Ramos (cell line): Measurements from ENCODE around the gene PKD2L1.
"Not testable (repeated sequence)": the region's sequence is repeated elsewhere in the genome, so short reads cannot be mapped to it uniquely, and the experiment has no call there.

Experiments
- in situ Hi-C: fragments of 300-500 bp; cut with MboI; formaldehyde crosslinking; loops from one replicate; pipeline ENCODE4 v1.14.3; 2022; ENCODE audit warnings: low sequenced_read_pairs; ENCODE audit not compliant: unreplicated experiment

PKD2L1 gene

DNA sequence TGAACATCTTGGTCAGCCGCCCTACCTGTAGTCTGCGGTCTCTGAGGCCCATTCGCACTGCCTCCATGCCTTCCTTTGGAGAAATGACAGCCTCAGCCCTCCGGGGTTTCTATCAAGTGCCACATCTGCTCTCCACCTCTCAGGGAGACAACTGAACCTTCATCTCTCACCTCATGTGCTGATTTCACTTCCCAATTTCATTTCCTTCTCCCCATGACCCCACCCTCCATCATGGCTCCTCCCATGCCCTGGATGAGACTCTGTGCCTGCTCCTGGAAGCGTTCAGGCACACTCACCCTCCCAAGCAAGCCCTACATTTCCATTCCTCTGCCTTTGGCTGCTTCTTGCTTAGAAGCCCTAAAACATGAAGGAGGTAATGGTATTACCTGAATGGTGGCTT lies 9.2 kb upstream of the PKD2L1 start:
- in situ Hi-C loops, result loop anchor here (5.0 to 10.0 kb wide), 2 partner anchors 93 to 176 kb away; partner anchors contain the start of gene SEC31B

DNA sequence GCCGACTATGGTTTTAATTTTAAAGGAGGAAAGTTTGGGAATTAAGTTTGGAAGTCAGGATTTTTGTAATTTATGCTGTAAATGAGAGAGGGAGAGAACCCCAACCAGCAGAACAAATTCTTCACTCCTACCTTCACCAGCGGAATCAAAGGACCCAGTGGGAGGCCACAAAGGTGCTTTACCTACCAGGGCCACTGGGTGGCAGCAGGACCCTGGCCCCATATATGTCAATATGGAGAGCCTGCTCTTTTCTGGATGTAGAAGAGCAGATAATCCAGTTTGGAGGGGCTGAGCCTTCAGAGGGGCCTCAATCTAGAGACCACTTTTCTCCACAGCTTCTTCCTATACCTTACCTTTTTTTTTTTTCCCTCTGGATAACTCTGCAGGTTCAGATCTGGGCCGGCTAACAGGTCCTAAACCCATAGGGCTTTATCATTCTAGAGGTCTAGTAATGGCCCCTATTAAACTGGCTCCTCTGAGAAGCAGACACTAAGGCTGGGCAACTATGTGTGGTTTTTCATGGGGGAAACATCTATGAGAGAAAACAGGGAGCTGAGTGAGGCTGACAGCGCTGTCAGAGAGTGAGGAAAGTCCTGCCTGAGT lies 8.5 kb upstream of the PKD2L1 start:
- in situ Hi-C loops, result loop anchor here (5.0 to 10.0 kb wide), 2 partner anchors 94 to 176 kb away; partner anchors contain the start of gene SEC31B

DNA sequence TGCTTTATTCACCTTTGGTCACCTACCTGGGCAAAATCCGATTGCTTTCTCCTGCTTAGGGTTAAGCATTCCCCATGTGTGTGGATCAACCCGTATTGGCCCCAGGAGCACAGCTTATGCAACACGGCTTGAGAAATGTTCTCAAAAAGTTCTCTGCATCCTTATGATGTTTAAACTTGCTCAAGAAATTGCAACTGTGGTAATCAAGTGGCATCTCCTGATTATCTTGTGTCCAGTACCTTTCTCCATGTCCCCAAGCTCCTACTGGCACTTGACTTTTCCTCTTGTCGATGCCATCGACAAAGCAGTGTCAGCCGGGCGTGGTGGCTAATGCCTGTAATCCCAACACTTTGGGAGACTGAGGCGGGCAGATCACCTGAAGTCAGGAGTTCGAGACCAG lies 4.7 kb upstream of the PKD2L1 start:
- in situ Hi-C loops, result loop anchor here (5.0 to 10.0 kb wide), 2 partner anchors 98 to 180 kb away; partner anchors contain the start of gene SEC31B

DNA sequence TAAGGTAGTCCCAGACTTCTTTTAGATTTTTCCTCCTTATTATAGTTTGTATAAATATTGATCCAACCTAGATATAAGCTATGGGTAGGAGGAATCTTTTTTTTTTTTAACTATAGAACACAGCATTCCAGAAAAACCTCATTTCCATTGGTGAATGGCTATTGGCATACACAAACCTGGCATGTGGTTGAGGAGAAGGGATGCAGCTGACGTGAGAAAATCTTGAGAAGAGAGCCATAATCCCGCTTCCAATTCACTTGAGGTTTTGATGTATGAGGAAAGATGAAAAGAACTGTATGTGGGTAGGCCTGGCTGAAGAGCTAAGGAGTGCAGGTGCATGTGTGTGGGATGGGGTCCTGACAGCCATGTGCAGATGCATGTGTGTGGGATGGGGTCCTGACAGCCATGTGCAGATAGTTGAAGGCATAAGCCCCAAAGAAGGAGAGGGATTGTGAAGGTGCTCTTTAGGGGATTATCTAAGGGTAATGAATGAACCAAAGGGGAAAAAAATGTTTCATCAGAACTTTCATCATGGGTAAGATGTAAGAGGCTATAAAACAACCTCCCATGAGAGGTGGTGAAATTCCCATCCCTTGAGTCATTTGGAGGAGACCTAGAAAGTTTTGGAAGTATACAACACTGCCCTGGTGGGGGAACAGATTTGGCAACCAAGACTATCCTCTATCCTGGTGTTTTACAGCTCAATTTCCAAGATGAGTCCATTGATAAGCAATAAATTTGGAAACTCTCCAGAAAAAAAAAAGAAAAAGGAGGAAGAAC lies 3.8 kb upstream of the PKD2L1 start:
- in situ Hi-C loops, result loop anchor here (10.0 kb wide), 1 partner anchor 181 kb away; the partner anchor contains the start of gene SEC31B

DNA sequence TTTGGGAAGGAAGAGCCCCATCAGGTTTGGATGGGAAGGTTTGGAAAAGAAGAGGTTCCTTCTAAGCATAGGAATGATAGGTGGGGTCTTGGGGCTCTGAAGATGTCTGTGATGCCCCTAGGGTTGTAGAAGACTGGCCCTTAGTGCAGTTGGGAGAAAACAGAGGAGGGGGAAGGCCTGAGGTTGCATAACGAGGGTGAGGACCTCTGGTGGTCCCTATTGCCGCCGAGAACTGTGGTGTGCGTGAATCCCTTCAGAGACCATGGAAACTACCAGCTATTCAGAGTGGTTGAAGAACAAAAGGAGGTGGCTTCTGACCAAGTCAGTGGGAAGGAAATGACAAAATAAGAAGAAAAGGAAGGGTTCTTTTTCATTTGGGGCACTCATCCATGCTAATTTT lies 3.1 kb upstream of the PKD2L1 start:
- in situ Hi-C loops, result loop anchor here (10.0 kb wide), 1 partner anchor 182 kb away; the partner anchor contains the start of gene SEC31B

DNA sequence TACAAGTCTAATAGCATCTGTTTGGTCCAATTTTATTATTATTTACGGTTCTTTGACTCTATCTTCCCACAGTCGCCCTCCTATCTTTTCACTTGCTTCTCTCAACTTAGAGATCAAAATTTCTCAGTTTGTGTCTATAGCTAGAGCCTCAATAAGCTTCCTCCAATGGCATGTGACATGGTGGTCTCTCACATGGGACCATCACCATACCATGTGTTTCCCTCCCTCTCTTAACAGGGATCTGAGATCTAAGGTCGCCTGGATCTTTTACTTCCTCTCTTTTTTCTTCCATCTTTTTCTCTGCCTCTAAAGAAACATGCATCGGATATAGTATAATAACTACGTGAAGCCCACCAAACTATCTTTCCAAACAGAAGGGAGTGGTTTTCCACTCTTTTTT lies 1.8 kb downstream of the PKD2L1 start:
- in situ Hi-C loops, result no loop called here

DNA sequence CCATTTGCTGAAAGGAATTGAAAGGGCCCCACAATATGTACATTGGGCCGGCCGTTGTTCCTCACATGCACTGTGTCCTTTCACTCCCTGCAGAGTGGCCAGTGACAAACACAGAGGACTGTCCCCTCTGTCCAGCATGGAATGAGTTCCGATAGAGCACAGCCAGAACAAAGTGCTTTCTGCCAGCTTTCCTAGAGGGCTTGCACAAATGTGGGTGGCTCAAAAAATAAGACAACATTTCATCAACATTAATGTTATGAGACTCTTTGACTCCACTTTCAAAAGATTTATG lies 2.4 kb downstream of the PKD2L1 start:
- in situ Hi-C loops, result no loop called here

DNA sequence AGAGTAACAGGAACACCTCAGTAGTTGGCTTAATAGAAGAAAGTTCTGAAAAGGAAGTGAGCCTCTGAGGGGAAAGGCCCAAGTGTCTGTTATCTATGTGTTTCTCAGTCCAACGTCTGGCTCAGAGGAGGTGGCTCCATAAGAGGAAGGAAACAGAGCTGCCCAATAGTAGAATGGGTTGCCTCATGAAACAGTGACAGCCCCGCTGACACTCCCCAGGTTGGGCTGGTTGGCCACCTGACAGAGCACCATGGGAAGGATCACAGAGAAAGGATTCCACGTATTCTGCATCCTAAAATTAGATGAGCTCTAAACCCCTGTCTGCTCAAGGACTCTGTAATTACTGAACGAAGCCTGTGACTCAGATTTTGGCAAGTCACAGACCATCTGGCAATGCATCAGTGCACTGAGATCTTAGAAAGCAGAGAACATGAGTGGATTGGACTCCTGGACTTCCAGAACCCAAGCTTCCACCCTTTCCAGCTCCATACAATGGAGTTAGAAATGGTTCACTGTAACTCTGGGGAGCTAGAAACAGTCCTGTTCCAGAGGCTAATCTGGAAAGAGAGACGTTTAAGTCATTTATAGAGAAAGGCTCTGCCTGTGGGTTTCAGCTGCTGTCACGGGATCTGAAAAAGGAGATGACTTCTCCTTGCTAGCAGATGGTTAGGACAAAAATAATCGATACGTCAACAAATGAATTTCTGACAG lies 2.9 kb downstream of the PKD2L1 start:
- in situ Hi-C loops, result no loop called here

DNA sequence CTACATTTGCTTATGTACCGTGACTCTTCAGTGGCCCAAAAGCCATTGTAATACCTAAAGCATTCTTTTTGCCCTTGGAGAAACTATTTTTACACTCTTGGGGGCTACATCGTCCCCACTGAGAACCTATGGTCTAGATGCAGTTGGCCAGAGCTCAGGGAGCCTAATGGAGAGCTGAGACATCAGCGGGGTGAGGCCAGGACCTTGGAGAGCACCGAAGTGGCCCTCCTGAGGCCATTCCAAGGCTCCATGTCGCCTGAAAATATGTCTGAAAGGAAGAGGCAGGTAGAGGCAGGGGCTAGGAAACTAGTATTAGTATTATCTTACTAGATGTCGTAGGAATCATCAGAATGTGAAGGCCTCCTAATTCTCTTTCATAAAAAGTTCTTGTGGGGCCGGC lies 4.9 kb downstream of the PKD2L1 start:
- in situ Hi-C loops, result no loop called here

DNA sequence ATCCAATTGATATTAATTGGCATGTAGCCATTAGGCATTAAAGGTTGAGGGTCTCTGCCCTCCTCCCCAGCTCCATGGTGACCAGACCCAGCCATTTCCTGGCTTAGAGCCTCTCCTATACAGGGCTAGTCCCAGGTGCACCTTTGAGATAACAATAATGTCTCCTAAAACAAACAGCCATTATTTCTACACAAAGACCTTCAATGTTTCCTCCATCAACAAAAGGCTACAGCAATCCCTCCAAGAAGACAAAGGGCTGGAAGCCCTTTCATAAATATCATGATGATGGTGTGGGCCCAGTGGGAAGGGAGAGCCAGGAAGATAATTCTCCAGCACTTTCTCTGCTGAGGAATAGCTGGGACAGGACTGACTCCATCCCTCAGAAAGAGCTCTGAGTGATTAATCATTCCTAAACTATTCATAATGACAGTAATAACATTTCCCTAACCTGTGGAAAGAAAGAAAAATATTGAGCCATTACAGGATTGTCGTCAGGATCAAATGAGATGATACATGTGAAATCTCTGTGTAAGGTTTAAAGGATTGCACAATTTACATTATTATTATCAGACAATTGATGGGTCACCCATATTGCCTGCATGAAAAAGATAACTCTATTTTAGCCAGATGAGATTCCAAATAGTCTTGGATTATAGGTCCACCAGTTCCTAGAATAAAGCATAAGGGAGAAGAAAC lies 10.2 kb downstream of the PKD2L1 start:
- in situ Hi-C loops, result no loop called here

DNA sequence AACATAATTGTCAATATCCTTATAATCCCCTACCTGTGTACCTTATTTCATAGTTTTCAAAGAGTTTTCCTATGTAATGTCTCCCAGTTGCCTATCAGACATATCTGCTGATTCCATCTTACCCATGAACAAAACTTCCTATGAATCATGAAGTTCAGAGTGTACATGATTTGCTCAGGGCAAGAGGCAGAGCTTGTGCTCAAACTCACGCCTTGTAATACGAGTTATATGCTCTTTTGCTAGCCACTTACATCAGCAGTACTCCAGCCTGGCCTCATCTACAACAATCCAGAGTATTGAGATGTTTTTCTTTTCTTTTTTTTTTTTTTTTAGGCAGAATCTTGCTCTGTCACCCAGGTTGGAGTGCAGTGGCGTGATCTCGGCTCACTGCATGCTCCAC lies 11.8 kb downstream of the PKD2L1 start:
- in situ Hi-C loops, result no loop called here

DNA sequence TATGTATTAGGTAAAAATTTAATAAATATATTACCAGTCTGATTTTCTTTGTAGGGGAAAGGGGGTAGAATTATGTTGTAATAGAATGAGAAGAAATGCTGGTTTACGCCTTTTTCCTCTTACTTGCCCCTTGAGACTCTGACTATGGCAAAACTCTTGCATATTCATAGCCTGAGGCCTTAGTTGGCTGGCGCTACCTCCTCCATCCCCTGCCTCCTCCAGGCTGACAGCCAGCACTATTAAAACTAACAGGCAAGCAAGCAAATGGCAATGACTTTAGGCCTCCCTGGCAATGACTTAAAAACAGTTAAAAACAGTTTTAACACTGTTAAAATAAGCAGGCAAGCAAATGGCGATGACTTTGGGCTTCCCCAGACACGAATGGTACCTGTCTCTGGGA lies 14.4 kb downstream of the PKD2L1 start:
- in situ Hi-C loops, result no loop called here

DNA sequence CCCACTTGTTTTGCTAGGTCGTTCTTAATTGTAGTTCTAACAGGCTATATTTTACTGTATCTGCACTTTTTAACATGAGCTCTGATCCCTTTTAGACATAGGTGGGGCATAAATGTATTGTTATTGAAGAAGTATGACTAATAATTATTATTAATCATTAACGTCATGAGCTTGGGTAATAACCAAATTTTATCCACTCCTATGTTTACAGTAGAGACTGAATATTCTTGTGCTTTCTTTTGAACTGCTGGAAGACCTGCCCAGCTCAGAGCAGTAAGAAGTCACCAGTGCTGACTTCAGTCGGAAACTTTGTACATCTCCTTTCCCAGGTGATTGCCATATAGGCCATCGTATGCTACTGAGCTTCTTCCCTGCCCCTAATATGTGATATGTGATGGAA lies 18.7 kb downstream of the PKD2L1 start:
- in situ Hi-C loops, result no loop called here

DNA sequence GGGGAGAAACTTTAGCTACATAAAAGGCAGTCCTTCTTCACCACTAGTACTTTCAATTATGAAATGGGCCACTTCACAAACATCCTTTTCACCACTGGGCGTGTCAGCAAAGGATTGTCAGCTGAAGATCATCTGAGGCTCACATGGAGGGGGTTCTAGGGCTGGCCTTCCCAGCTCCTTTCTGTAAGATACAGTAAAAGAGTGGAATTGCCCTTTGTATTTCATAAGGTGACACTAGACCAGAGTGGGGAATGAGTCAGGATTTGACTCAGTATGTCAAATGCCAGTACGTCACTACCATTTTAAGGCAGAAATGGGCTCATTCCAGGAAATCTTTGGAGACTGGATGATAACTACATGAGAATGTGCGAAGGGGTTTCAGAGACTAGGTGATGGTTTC lies 22.3 kb downstream of the PKD2L1 start:
- in situ Hi-C loops, result no loop called here

DNA sequence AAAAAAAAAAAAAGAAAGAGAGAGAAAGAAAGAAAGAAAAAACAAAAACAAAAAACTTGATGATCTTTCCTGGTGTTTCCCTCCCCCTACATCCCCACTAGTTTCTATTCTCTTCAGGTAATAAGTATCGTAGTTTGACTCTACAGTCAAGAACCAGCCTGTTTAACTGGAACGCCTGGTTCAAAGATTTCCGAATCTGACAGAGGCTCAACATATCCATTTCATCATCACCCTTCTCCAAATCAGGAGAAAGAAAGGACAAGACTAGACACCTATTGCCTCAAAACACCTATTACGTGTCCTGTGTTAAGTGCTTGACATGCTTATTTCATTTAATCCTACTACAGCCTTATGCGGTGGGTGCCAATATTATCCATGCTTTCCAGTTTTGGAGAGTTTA lies 23.2 kb downstream of the PKD2L1 start:
- in situ Hi-C loops, result no loop called here

DNA sequence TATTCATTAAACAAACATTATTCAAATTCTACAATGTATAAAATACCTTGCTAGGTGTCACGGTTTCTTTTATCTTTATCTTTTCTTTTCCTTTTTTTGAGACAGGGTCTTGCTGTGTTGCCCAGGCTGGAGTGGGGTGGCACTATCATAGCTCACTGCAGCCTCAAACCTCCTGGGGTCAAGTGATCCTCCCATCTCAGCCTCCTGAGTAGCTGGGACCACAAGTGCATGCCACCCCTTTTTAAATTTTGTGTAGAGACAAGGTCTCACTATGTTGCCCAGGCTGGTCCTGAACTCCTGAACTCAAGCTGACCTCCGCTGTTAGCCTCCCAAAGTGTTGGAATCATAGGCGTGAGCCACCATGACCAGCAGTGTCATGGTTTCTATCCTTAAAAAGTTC lies 25.6 kb downstream of the PKD2L1 start:
- in situ Hi-C loops, result no loop called here

DNA sequence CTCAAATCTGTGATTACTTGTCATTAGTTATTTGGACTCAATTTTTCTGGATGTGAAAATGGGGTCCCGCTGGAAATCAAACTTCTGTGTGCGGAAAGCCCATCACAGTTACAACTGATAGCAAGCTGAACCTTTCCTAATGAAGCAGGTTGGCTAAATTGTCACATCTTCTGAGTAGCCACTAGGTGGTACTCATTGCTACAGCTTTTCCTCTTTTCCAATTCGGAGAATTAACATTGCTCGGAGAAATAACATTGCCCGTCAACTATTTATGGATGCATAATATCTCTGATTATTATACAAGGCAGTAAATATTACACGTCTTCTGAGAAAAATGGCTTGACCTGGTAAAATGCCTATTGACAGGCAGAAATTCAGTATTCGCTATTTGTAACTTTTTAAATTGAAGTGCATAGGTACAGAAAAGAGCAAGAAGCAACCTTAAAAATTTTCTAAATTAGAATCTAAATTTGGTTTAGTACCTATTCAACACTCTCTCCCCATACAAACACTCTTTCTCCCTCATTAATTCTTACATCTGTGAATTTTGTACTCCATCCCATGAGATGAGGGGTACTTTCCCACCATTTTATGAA lies 26.2 kb downstream of the PKD2L1 start:
- in situ Hi-C loops, result no loop called here

DNA sequence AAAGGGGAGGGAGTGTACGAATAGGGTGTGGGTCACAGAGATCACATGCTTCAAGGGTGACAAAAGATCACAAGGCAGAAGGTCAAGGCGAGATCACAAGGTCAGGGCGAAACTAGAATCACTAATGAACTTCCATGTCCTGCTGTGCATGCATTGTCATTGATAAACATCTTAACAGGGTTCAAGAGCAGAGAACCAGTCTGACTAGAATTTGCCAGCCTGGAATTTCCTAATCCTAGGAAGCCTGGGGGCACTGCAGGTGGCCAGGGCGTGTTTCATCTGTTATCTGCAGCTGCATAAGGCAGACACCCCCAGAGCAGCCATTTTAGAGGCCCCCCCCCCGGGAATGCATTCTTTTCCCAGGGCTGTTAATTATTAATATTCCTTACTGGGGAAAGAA lies 28.9 kb downstream of the PKD2L1 start:
- in situ Hi-C loops, result not testable (repeated sequence)

DNA sequence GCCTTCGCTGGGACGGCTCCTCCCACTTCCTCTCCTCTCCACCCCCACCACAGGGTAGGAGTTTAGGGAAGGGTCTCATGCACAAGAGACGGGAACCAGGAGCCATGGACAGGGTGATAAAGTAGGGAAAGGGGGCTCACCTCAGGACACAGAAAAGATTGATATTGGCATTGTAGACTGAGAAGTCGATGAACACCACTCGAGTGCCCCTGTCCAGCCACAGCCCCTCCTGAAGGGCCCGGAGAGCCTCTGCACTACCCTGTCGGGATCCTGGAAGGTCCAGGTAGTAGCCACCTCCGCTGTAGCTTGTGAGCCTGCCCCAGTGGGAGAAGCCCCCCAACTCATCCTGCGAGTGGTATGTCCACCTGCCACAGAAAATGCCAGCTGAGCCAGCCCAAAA lies 32.8 kb downstream of the PKD2L1 start:
- in situ Hi-C loops, result no loop called here

DNA sequence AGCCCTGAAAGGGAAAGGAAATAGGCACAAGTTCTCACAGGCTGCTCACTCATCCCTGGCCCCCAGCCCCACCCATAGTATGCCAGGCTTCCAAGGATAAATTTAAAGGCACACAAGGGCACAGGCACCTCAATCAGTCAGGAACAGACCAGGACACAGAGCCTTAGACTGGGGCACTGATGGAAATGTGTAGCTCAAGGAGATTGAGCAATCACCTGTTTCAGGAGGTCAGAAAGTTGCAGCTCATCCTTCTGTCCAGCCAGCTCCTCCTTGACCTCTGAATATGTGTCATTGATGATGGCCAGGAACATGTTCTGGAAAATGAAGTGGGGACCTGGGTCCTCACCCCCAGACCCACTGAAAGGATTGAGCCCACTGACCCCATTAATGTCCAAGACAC lies 37.0 kb downstream of the PKD2L1 start:
- in situ Hi-C loops, result no loop called here
